DMS114 treated with DMSO at 0.1 percent for 48 hours (cell line): ENCODE measurements around the gene SIVA1.

Experiments used
- DNase-seq: peaks from one replicate; lab custom pipeline; 2025; ENCODE audit not compliant: unreplicated experiment; lab: John Stamatoyannopoulos, UW

Gene SIVA1

GRCh38 chr14:104806625-104807465, 53.9 kb downstream of the SIVA1 start:
- no peak for DNase-seq

- DNase-seq: no peak
Measured at GRCh38 chr14:104808456-104808855, 55.5 kb downstream of the SIVA1 start.
